Suprapubic skin (tissue), 4 donors: ENCODE results near the gene ITGA3. TPM values are rescaled to one million over a fixed set of nuclear protein-coding genes. Genes with fewer than 3 reads are reported as not detected.
"Not testable (repeated sequence)": the region's sequence is repeated elsewhere in the genome, so short reads cannot be mapped to it uniquely, and the experiment has no call there.

Source experiments
- DNase-seq, 2 donors: peaks; one replicate each; pipeline ENCODE4 v3.0.0-alpha.2; 2019; ENCODE audit warnings: low spot score in 2 of 2
- H3K27ac ChIP-seq: fragments of 200-600 bp; sonication (generic); one replicate; pipeline ENCODE4 v1.5.1; 2019
- H3K27me3 ChIP-seq: fragments of 200-600 bp; sonication (generic); one replicate; pipeline ENCODE4 v1.5.1; 2019
- H3K36me3 ChIP-seq: fragments of 200-600 bp; sonication (generic); one replicate; pipeline ENCODE4 v1.5.1; 2019
- H3K4me1 ChIP-seq: fragments of 200-600 bp; sonication (generic); one replicate; pipeline ENCODE4 v1.5.1; 2019
- H3K4me3 ChIP-seq: fragments of 200-600 bp; sonication (generic); one replicate; pipeline ENCODE4 v1.5.1; 2019; ENCODE audit warnings: mild to moderate bottlenecking
- H3K9me3 ChIP-seq: fragments of 200-600 bp; sonication (generic); one replicate; pipeline ENCODE4 v1.5.1; 2019
- EP300 ChIP-seq: sonication (generic); formaldehyde crosslinking; IDR thresholded peaks from one replicate; pipeline ENCODE4 v1.6.1; 2017; ENCODE audit warnings: antibody characterized with exemption
- POLR2A ChIP-seq, 2 donors: fragments of 450-650 bp; IDR thresholded peaks; one replicate each; pipeline ENCODE4 v1.6.1; 2017; ENCODE audit warnings: antibody characterized with exemption in 2 of 2, mild to moderate bottlenecking in 2 of 2, moderate library complexity in 2 of 2
- POLR2AphosphoS5 ChIP-seq, 3 donors: sonication (generic); formaldehyde crosslinking; IDR thresholded peaks; one replicate each; pipeline ENCODE4 v1.6.1; 2017; ENCODE audit warnings: antibody characterized with exemption in 3 of 3
- WGBS: methylation state at CpG from one replicate; pipeline ENCODE4 v1.1.5; 2018; 5-methylcytosine and 5-hydroxymethylcytosine counted together
- total RNA-seq, 4 donors: library from RNA; depleted of rRNA; stranded (reverse); fragments of >200 nt; gene quantifications; one replicate each; pipeline ENCODE4 v1.1.0, GENCODE V29; 2016
- TF ChIP-seq, protein P1 (sequence below), 2 donors: fragments of 200-600 bp in 1 of 2; fragments of 450-650 bp in 1 of 2; sonication (generic) in 1 of 2; IDR thresholded peaks; one replicate each; pipeline ENCODE4 v1.5.1; 2016 to 2019; ENCODE audit warnings: antibody characterized with exemption in 2 of 2, mild to moderate bottlenecking in 1 of 2, moderate library complexity in 1 of 2

The ITGA3 gene
- total RNA-seq, 4 donors from 2014 or later, result 85.9 to 229 (median 198) TPM

DNA sequence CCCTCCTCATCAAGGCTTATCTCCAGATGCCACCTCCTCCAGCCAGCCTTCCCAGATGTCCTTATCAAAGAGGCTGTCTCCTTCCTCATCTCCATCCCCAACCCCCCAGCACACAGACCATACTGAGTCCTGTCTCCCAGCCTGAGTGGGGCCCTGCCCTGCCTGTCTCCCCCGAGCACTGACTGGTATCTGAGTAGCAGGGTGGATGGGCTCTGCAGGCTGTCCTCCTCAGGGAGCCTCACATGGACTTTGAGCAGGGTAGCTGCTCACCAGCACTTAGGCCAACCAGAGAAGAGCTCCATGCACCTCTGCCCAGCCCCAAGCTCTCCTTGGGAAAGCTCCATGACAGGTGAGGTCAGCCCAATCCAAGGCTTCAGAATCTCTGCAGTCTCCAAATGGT, 20.0 kb upstream of the ITGA3 start:
- Histone ChIP-seq H3K9me3 (no peaks in the 10 kb centered on the region), H3K27me3 (no peaks in the 10 kb centered on the region), H3K4me1 (peaks cover 18% of the 10 kb centered on the region), H3K27ac (no peak overlapping the region), H3K4me3 (no peak overlapping the region), H3K36me3 (no peaks in the 10 kb centered on the region)
- TF ChIP-seq POLR2AphosphoS5 (IDR thresholded peaks at IDR 0.05) (no peak), EP300 (no peak), POLR2A (IDR thresholded peaks at IDR 0.05) (no peak)
- TF ChIP-seq, protein P1, sequence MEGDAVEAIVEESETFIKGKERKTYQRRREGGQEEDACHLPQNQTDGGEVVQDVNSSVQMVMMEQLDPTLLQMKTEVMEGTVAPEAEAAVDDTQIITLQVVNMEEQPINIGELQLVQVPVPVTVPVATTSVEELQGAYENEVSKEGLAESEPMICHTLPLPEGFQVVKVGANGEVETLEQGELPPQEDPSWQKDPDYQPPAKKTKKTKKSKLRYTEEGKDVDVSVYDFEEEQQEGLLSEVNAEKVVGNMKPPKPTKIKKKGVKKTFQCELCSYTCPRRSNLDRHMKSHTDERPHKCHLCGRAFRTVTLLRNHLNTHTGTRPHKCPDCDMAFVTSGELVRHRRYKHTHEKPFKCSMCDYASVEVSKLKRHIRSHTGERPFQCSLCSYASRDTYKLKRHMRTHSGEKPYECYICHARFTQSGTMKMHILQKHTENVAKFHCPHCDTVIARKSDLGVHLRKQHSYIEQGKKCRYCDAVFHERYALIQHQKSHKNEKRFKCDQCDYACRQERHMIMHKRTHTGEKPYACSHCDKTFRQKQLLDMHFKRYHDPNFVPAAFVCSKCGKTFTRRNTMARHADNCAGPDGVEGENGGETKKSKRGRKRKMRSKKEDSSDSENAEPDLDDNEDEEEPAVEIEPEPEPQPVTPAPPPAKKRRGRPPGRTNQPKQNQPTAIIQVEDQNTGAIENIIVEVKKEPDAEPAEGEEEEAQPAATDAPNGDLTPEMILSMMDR (IDR thresholded peaks at IDR 0.05), result no peak
- no peak for DNase-seq
- WGBS, result 100% methylated on average over 1 of the region's 1 CpG

DNA sequence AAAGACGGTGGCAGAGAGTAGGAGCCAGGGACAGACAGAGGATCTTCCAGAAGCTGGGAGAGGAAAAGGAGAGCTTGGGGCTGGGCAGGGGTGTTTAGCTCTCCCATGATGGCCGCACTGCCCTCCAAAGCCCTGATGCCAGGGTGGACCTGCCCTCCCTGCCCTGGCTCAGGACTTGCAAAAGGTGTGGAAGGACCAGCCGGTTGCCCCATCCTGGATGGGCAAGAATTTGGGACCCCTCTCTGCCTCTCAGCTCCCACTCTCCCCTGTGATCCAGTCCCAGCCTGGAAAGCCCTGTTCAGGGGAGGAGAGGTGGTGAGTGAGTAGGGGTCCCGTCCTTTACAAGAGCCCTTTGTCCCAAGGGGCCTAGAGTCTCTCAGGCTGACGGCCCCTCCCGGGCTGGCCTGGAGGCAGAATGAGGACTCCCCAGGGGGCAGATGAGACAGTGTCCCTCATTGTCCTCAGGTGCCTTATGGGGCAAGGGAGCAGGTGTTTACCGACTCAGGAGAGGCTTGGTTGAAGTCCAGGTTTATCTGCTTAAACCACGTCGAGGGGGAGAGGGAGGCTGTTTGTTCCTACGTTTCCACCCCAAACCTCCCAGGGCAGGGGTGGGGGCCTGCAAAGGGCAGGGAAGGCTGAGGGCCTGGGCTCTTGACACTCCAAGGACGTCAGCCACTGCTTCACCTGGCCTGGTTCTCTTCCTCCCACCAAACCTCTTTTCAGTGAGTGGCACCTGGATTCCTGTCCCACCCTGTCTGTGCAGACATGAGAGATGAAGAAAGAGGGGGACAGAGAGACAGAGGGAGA, 19.3 kb upstream of the ITGA3 start:
- no peak for TF ChIP-seq POLR2A (IDR thresholded peaks at IDR 0.05)
- no peak for TF ChIP-seq EP300
- TF ChIP-seq, protein P1 (IDR thresholded peaks at IDR 0.05), result no peak
- no peak for TF ChIP-seq POLR2AphosphoS5 (IDR thresholded peaks at IDR 0.05)
- no peaks in the 10 kb centered on the region for H3K27me3 ChIP-seq
- peaks cover 18% of the 10 kb centered on the region for H3K4me1 ChIP-seq
- no peak overlapping the region for H3K27ac ChIP-seq
- no peak overlapping the region for H3K4me3 ChIP-seq
- no peak for DNase-seq
- no peaks in the 10 kb centered on the region for H3K36me3 ChIP-seq
- WGBS, result 64% methylated on average over 8 of the region's 11 CpGs
- H3K9me3 ChIP-seq, result no peaks in the 10 kb centered on the region

DNA sequence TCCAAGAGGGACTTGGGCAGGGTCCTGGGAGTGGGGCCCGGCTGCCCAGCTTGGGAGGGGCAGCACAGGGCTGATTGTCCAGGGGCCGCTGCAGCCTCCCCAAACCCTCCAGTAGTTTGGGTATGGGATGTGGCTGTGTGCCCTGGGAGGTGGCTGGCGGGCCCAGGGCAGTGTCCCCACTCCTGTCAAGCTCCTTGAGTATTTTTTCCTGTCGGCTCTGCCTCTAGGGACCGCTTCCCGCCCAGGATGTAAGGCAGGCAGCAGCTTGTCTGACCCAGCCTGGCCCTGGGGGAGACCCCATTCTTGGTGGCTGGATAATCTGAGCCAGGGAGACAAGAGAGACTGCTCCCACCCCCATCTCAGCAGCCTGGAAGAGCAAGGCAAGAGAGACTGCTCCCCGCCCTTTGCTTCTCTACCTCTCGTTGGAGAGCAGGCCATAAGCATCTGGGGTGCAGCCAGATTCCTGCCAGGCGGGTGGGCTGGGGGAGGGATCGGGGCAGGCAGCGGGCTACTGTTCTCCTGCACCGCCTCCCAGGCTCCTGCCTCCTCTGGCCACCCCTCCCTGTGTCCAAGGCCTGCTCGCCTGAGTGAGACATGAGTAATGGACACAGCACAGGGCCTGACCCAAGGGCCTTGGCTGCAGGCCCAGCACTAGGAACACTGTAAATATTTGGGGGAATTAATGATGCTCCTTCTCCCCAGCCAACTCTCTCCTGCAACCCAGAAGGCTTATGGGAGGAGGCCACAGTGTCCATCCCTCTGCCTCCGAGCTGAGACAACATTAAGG, 18.4 kb upstream of the ITGA3 start:
- Histone ChIP-seq H3K4me1 (peaks cover 18% of the 10 kb centered on the region), H3K4me3 (no peak overlapping the region), H3K9me3 (no peaks in the 10 kb centered on the region), H3K27me3 (no peaks in the 10 kb centered on the region), H3K36me3 (no peaks in the 10 kb centered on the region), H3K27ac (no peak overlapping the region)
- peak in 1 of 2 donors; percentile 51 for DNase-seq
- TF ChIP-seq EP300, result no peak
- TF ChIP-seq, protein P1 (IDR thresholded peaks at IDR 0.05), result no peak
- no peak for TF ChIP-seq POLR2A (IDR thresholded peaks at IDR 0.05)
- TF ChIP-seq POLR2AphosphoS5 (IDR thresholded peaks at IDR 0.05), result no peak
- 48% methylated on average over 8 of the region's 14 CpGs for WGBS

DNA sequence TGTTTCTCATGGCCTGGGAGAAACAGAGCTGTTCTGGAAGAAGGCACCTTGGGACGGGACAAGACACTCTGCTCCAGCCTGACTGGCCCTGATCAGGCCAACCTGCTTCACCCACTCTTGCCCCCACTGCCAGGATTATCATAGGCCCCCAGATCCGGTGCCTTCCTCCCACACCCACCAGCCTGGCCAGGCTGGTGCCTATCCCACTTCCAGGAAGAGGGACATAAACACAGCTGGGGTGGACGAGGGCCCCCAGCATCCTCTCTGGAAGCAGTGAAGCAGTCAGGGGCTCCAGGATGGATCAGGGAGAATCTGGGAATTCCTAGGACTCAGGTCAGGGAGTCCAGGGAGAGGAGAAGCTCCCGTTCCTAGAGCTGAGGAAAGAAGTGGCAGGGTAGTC, 16.9 kb upstream of the ITGA3 start:
- H3K9me3 ChIP-seq, result no peaks in the 10 kb centered on the region
- TF ChIP-seq, protein P1 (IDR thresholded peaks at IDR 0.05), result no peak
- TF ChIP-seq EP300 (no peak), POLR2A (IDR thresholded peaks at IDR 0.05) (no peak), POLR2AphosphoS5 (IDR thresholded peaks at IDR 0.05) (no peak)
- no peaks in the 10 kb centered on the region for H3K36me3 ChIP-seq
- peak in 1 of 2 donors; percentile 25 for DNase-seq
- 90% methylated on average over 4 of the region's 4 CpGs for WGBS
- no peak overlapping the region for H3K27ac ChIP-seq
- H3K4me3 ChIP-seq, result no peak overlapping the region
- H3K27me3 ChIP-seq, result no peaks in the 10 kb centered on the region
- H3K4me1 ChIP-seq, result peaks cover 13% of the 10 kb centered on the region

DNA sequence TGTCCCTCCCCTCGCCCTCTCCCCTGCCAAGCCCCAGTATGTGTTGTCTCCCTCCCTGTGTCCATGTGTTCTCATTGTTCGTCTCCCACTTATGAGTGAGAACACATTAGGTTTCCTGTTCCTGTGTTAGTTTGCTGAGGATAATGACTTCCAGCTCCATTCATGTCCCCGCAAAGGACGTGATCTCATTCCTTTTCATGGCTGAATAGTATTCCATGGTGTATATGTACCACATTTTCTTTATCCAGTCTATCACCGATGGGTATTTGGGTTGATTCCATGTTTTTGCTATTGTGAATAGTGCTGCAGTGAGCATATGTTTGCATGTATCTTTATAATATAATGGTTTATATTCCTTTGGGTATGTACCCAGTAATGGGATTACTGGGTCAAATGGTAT, 15.4 kb upstream of the ITGA3 start:
- not testable (repeated sequence) for H3K36me3 ChIP-seq, H3K9me3 ChIP-seq, H3K27ac ChIP-seq, H3K4me3 ChIP-seq, H3K27me3 ChIP-seq, DNase-seq
- peaks cover 13% of the 10 kb centered on the region for H3K4me1 ChIP-seq
- WGBS, result 84% methylated on average over 5 of the region's 5 CpGs
